IMR-90 (cell line): ENCODE results near the gene IL18RAP. TPM values are rescaled to one million over a fixed set of nuclear protein-coding genes. Genes with fewer than 3 reads are reported as not detected.

Experiments used
- ATAC-seq: fragments of 200-7000 bp; cut with Tn5 transposase; 2 replicates; pipeline ENCODE4 v1.9.1; 2020; ENCODE audit warnings: low read depth, mild to moderate bottlenecking, moderate library complexity
- BruUV-seq: library from RNA; stranded (reverse); fragments of 400-500 nt; replicated peaks from 2 replicates; lab custom pipeline; 2021; lab: Mats Ljungman, UMichigan
- CTCF ChIA-PET: fragments of 300-600 bp; formaldehyde crosslinking; extraction: SDS; loops from one replicate; lab custom pipeline; 2021; ENCODE audit warnings: antibody characterized with exemption; lab: Yijun Ruan, JAX
- POLR2A ChIA-PET: fragments of 300-600 bp; sonication (Branson Sonifier 250); formaldehyde crosslinking; loops from one replicate; lab custom pipeline; 2022; ENCODE audit warnings: antibody characterized with exemption; ENCODE audit not compliant: unreplicated experiment; lab: Charles Lee
- DNase-seq: peaks from one replicate; pipeline ENCODE4 v3.0.0; 2013
- H2AFZ ChIP-seq: replicated peaks from 2 replicates; pipeline ENCODE3; 2013; ENCODE audit warnings: low read length, mild to moderate bottlenecking; ENCODE audit not compliant: poor library complexity
- H2AK5ac ChIP-seq: 2 replicates; pipeline ENCODE4 v1.6.1; 2013; ENCODE audit warnings: low read depth, low read length, inconsistent platforms
- H2AK9ac ChIP-seq: replicated peaks from 2 replicates; pipeline ENCODE3; 2013; ENCODE audit warnings: mild to moderate bottlenecking, low read depth, low read length, moderate library complexity; ENCODE audit not compliant: poor library complexity
- H2BK120ac ChIP-seq: 2 replicates; pipeline ENCODE4 v1.6.1; 2013; ENCODE audit warnings: low read depth, low read length, inconsistent platforms
- H2BK15ac ChIP-seq: 3 replicates; pipeline ENCODE4 v1.6.1; 2013; ENCODE audit warnings: low read depth, low read length, inconsistent platforms
- H2BK20ac ChIP-seq: 2 replicates; pipeline ENCODE4 v1.6.1; 2013; ENCODE audit warnings: low read depth, mild to moderate bottlenecking, inconsistent platforms, low read length, moderate library complexity
- H2BK5ac ChIP-seq: 2 replicates; pipeline ENCODE4 v1.6.1; 2013; ENCODE audit warnings: mild to moderate bottlenecking, low read depth, low read length, inconsistent platforms; ENCODE audit not compliant: poor library complexity, severe bottlenecking
- H3K14ac ChIP-seq: replicated peaks from 2 replicates; pipeline ENCODE4 v1.6.1; 2013; ENCODE audit warnings: low read depth, low read length, inconsistent platforms
- H3K18ac ChIP-seq: 2 replicates; pipeline ENCODE4 v1.6.1; 2013; ENCODE audit warnings: low read depth, low read length, control low read depth
- H3K23ac ChIP-seq: 2 replicates; pipeline ENCODE4 v1.6.1; 2013; ENCODE audit warnings: low read depth, low read length, inconsistent platforms
- H3K27ac ChIP-seq: 2 replicates; pipeline ENCODE4 v1.5.1; 2013; ENCODE audit warnings: mild to moderate bottlenecking, control low read depth, low read length; ENCODE audit not compliant: insufficient read depth
- H3K27me3 ChIP-seq: 2 replicates; pipeline ENCODE4 v1.6.1; 2013; ENCODE audit warnings: low read length; ENCODE audit not compliant: control insufficient read depth, insufficient read depth
- H3K36me3 ChIP-seq: 2 replicates; pipeline ENCODE4 v1.6.1; 2013; ENCODE audit warnings: low read length, mixed read lengths; ENCODE audit not compliant: control insufficient read depth, insufficient read depth
- H3K4ac ChIP-seq: 2 replicates; pipeline ENCODE4 v1.6.1; 2013; ENCODE audit warnings: low read depth, low read length, inconsistent platforms
- H3K4me1 ChIP-seq: 2 replicates; pipeline ENCODE4 v1.6.1; 2013; ENCODE audit warnings: low read length, mixed read lengths; ENCODE audit not compliant: control insufficient read depth, insufficient read depth
- H3K4me2 ChIP-seq: 2 replicates; pipeline ENCODE4 v1.6.1; 2013; ENCODE audit warnings: low read depth, mild to moderate bottlenecking, control low read depth, low read length, moderate library complexity
- H3K4me3 ChIP-seq: 2 replicates; pipeline ENCODE4 v1.5.1; 2013; ENCODE audit warnings: low read depth, mild to moderate bottlenecking, control low read depth, low read length, moderate library complexity; ENCODE audit not compliant: insufficient read depth
- H3K56ac ChIP-seq: 2 replicates; pipeline ENCODE4 v1.6.1; 2013; ENCODE audit warnings: low read length, inconsistent platforms; ENCODE audit not compliant: insufficient read depth; ENCODE audit errors: extremely low read depth
- H3K79me1 ChIP-seq, 2 experiments: 2 replicates each; pipeline ENCODE4 v1.6.1; 2013; ENCODE audit warnings: low read length in 2 of 2, inconsistent platforms in 1 of 2, low read depth in 1 of 2
- H3K9ac ChIP-seq: 2 replicates; pipeline ENCODE4 v1.6.1; 2013; ENCODE audit warnings: low read depth, low read length, control low read depth
- H3K9me1 ChIP-seq: 2 replicates; pipeline ENCODE4 v1.6.1; 2013; ENCODE audit warnings: low read length, inconsistent platforms; ENCODE audit not compliant: insufficient read depth
- H3K9me3 ChIP-seq: 2 replicates; pipeline ENCODE4 v1.6.1; 2013; ENCODE audit warnings: low read length; ENCODE audit not compliant: control insufficient read depth, insufficient read depth
- H4K20me1 ChIP-seq: 2 replicates; pipeline ENCODE4 v1.6.1; 2013; ENCODE audit warnings: low read length, inconsistent platforms; ENCODE audit not compliant: insufficient read depth
- H4K5ac ChIP-seq: 2 replicates; pipeline ENCODE4 v1.6.1; 2013; ENCODE audit warnings: mild to moderate bottlenecking, low read depth, low read length, control low read depth
- H4K8ac ChIP-seq, 2 experiments: 2 replicates each; pipeline ENCODE4 v1.6.1; 2013; ENCODE audit warnings: low read depth in 2 of 2, low read length in 2 of 2, control low read depth in 1 of 2, inconsistent platforms in 1 of 2
- H4K91ac ChIP-seq: 2 replicates; pipeline ENCODE4 v1.6.1; 2013; ENCODE audit warnings: low read depth, low read length, inconsistent platforms; ENCODE audit not compliant: insufficient read depth
- CEBPB ChIP-seq: IDR thresholded peaks from 2 replicates; pipeline ENCODE4 v1.6.1; 2012; ENCODE audit warnings: low read depth, low read length, improper control_type of control experiment
- CTCF ChIP-seq: conservative IDR thresholded peaks from 2 replicates; pipeline ENCODE4 v1.5.1; 2012; ENCODE audit warnings: mild to moderate bottlenecking, low read depth, low read length, improper control_type of control experiment
- FOS ChIP-seq: fragments of 150-350 bp; IDR thresholded peaks from 2 replicates; pipeline ENCODE4 v1.6.1; 2016; ENCODE audit warnings: low read depth, low read length
- MAFK ChIP-seq: IDR thresholded peaks from 2 replicates; pipeline ENCODE4 v1.6.1; 2012; ENCODE audit warnings: low read depth, low read length, improper control_type of control experiment
- MAZ ChIP-seq: IDR thresholded peaks from 2 replicates; pipeline ENCODE4 v1.6.1; 2012; ENCODE audit warnings: low read depth, mild to moderate bottlenecking, low read length, improper control_type of control experiment, moderate library complexity, borderline replicate concordance
- POLR2A ChIP-seq: IDR thresholded peaks from 2 replicates; pipeline ENCODE4 v1.6.1; 2012; ENCODE audit warnings: mild to moderate bottlenecking, low read depth, low read length
- RCOR1 ChIP-seq: IDR thresholded peaks from 2 replicates; pipeline ENCODE4 v1.6.1; 2012; ENCODE audit warnings: mild to moderate bottlenecking, low read length, improper control_type of control experiment; ENCODE audit not compliant: insufficient replicate concordance
- RFX5 ChIP-seq: IDR thresholded peaks from 2 replicates; pipeline ENCODE4 v1.8.0; 2012; ENCODE audit warnings: low read depth, mild to moderate bottlenecking, low read length, moderate library complexity
- SMC3 ChIP-seq: fragments of 150-350 bp; IDR thresholded peaks from 2 replicates; pipeline ENCODE4 v1.6.1; 2016; ENCODE audit warnings: low read depth, mild to moderate bottlenecking, antibody characterized with exemption, low read length, moderate library complexity
- dilution Hi-C: fragments of 300-500 bp; cut with HindIII; formaldehyde crosslinking; loops from one replicate; pipeline ENCODE4 v1.14.3; 2018; ENCODE audit warnings: low sequenced_read_pairs; ENCODE audit not compliant: unreplicated experiment
- in situ Hi-C: fragments of 300-500 bp; cut with MboI; formaldehyde crosslinking; loops from 3 replicates; pipeline ENCODE4 v1.14.3; 2019; ENCODE audit warnings: low sequenced_read_pairs, inconsistent platforms, mixed read lengths
- intact Hi-C: fragments of 100-400 bp; cut with micrococcal nuclease; formaldehyde crosslinking; loops from 2 replicates; pipeline ENCODE4 v1.10.0; 2022
- polyA plus RNA-seq, 3 experiments: library from polyadenylated mRNA; depleted of rRNA; stranded (reverse); fragments of >200 nt; gene quantifications; 2 replicates each; pipeline ENCODE4 v1.2.3, GENCODE V29; 2012; ENCODE audit warnings: low replicate concordance in 1 of 3
- total RNA-seq: library from RNA; depleted of rRNA; stranded (reverse); fragments of >200 nt; gene quantifications from 2 replicates; pipeline ENCODE4 v1.2.3, GENCODE V29; 2012
- TF ChIP-seq, protein P1 (sequence below): fragments of 150-350 bp; IDR thresholded peaks from 2 replicates; pipeline ENCODE4 v1.6.1; 2017; ENCODE audit warnings: mild to moderate bottlenecking, antibody characterized with exemption, low read length, low read depth
- TF ChIP-seq, protein P2 (sequence below): fragments of 150-350 bp; IDR thresholded peaks from 2 replicates; pipeline ENCODE4 v1.6.1; 2016; ENCODE audit warnings: low read depth, mild to moderate bottlenecking, low read length, moderate library complexity, borderline replicate concordance

IL18RAP gene
- total and polyA plus RNA-seq, 2 of the 4 experiments (the other 2 are of a cell fraction) = not detected

GRCh38 chr2:102376052-102376591 lies 46.8 kb upstream of the IL18RAP start (continued):
- TF ChIP-seq CTCF = no peak

- no peak overlapping the region for H4K5ac ChIP-seq
- no peak overlapping the region for H2BK5ac ChIP-seq
- no peak overlapping the region for H2BK20ac ChIP-seq
- no peak overlapping the region for H4K8ac ChIP-seq
- H3K4ac ChIP-seq = no peak overlapping the region
- H3K18ac ChIP-seq = no peak overlapping the region
- ChIA-PET POLR2A (no interaction called here), CTCF (no interaction called here)
- H2AK9ac ChIP-seq = no peak overlapping the region
- no peak overlapping the region for H4K91ac ChIP-seq
- H3K23ac ChIP-seq = no peak overlapping the region
- H4K20me1 ChIP-seq = no peaks in the 10 kb centered on the region
- no peak overlapping the region for H3K4me2 ChIP-seq
- DNase-seq (no peak), ATAC-seq (no peak)
- H3K27ac ChIP-seq = no peak overlapping the region
- no peak overlapping the region for H2AFZ ChIP-seq
- no peak overlapping the region for H3K9ac ChIP-seq
- no peak overlapping the region for H2AK5ac ChIP-seq
- no peaks in the 10 kb centered on the region for H3K9me1 ChIP-seq
- intact Hi-C loops = no loop called here
- H3K36me3 ChIP-seq = no peaks in the 10 kb centered on the region
- H3K4me3 ChIP-seq = no peak overlapping the region
- no peak overlapping the region for H3K56ac ChIP-seq
- in situ Hi-C loops = no loop called here
- no peak overlapping the region for H2BK120ac ChIP-seq
- H2BK15ac ChIP-seq = no peak overlapping the region
- H3K14ac ChIP-seq = no peak overlapping the region
- no TSS peak for BruUV-seq
- dilution Hi-C loops = no loop called here
- peaks cover 2% of the 10 kb centered on the region; the same call in 1 of the 2 replicates for H3K27me3 ChIP-seq
- peaks cover 3% of the 10 kb centered on the region; the same call in 1 of the 2 replicates for H3K9me3 ChIP-seq
- no peaks in the 10 kb centered on the region for H3K4me1 ChIP-seq
- no peaks in the 10 kb centered on the region for H3K79me1 ChIP-seq
- TF ChIP-seq FOS (no peak), CTCF (no peak), MAZ (no peak), CEBPB (no peak), SMC3 (no peak), MAFK (no peak), POLR2A (no peak), RCOR1 (no peak), RFX5 (no peak)
- TF ChIP-seq, protein P1, sequence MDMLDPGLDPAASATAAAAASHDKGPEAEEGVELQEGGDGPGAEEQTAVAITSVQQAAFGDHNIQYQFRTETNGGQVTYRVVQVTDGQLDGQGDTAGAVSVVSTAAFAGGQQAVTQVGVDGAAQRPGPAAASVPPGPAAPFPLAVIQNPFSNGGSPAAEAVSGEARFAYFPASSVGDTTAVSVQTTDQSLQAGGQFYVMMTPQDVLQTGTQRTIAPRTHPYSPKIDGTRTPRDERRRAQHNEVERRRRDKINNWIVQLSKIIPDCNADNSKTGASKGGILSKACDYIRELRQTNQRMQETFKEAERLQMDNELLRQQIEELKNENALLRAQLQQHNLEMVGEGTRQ = no peak
- TF ChIP-seq, protein P2, sequence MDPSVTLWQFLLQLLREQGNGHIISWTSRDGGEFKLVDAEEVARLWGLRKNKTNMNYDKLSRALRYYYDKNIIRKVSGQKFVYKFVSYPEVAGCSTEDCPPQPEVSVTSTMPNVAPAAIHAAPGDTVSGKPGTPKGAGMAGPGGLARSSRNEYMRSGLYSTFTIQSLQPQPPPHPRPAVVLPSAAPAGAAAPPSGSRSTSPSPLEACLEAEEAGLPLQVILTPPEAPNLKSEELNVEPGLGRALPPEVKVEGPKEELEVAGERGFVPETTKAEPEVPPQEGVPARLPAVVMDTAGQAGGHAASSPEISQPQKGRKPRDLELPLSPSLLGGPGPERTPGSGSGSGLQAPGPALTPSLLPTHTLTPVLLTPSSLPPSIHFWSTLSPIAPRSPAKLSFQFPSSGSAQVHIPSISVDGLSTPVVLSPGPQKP = no peak
Measured at GRCh38 chr2:102383722-102384121, 39.2 kb upstream of the IL18RAP start.
